Measurements from ENCODE around the gene ATG10.
"Not testable (repeated sequence)": the region's sequence is repeated elsewhere in the genome, so short reads cannot be mapped to it uniquely, and the experiment has no call there.

ATG10 gene

DNA sequence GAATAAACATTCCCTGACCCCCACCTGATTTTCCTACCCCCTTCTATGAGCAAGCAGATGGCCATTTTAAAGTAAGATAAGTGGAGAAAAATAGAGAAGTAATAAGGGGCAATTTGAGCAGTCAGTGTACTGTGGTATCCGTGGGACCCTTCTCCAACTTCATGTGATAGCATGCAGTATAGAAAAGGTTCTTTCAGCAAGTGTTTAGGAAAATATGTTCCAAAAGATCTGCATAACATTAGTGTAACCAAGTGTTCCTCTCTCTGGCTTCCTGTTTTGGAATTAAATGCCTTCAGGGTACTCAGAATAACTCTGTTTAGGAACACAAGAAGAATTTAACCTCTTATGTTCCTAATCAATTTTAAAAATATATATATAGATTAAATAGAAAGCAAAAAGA lies 134.9 kb downstream of the ATG10 start:
- H3K27ac Mint-ChIP-seq, result peak overlapping the region; percentile 23 to 65 (median 52)
- H3K4me1 Mint-ChIP-seq, result peaks cover 16% of the 10 kb centered on the region
- H3K36me3 Mint-ChIP-seq (ENCODE audit: low read depth), result no peaks in the 10 kb centered on the region
- TF ChIP-seq, protein P1, sequence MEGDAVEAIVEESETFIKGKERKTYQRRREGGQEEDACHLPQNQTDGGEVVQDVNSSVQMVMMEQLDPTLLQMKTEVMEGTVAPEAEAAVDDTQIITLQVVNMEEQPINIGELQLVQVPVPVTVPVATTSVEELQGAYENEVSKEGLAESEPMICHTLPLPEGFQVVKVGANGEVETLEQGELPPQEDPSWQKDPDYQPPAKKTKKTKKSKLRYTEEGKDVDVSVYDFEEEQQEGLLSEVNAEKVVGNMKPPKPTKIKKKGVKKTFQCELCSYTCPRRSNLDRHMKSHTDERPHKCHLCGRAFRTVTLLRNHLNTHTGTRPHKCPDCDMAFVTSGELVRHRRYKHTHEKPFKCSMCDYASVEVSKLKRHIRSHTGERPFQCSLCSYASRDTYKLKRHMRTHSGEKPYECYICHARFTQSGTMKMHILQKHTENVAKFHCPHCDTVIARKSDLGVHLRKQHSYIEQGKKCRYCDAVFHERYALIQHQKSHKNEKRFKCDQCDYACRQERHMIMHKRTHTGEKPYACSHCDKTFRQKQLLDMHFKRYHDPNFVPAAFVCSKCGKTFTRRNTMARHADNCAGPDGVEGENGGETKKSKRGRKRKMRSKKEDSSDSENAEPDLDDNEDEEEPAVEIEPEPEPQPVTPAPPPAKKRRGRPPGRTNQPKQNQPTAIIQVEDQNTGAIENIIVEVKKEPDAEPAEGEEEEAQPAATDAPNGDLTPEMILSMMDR (IDR thresholded peaks at IDR 0.05; ENCODE audit: unreplicated experiment in 3 of 3), result no peak
- H3K27me3 Mint-ChIP-seq (ENCODE audit: low read depth), result no peaks in the 10 kb centered on the region
- H3K9me3 Mint-ChIP-seq, result no peaks in the 10 kb centered on the region
- no peak overlapping the region for H3K4me3 Mint-ChIP-seq

DNA sequence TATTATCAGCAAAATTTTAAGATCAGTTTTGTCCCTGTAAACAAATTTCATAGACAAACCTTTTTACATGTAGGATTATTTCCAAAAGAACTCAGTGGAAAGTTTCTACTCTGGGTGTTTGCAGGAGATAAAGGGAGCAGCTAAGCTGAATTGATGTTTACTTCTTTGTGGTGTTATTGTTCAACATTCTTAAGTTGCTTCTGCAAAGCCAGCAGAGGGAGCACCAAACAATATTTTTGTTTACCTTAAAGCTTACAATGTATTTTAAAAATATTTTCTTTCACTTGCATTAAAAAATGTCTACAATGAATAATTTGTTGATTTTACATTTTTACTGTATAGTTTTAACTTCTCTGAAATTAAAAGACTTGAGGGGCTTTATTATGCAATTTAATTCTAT lies 135.4 kb downstream of the ATG10 start:
- Mint-ChIP-seq H3K36me3 (ENCODE audit: low read depth) (no peaks in the 10 kb centered on the region), H3K27ac (peak overlapping the region in 2 of 3 experiments; percentile 46 to 52), H3K4me3 (no peak overlapping the region), H3K27me3 (ENCODE audit: low read depth) (no peaks in the 10 kb centered on the region), H3K9me3 (no peaks in the 10 kb centered on the region), H3K4me1 (peaks cover 16% of the 10 kb centered on the region)
- TF ChIP-seq, protein P1 (IDR thresholded peaks at IDR 0.05; ENCODE audit: unreplicated experiment in 3 of 3), result peak; percentile 45 to 53 (median 47)

DNA sequence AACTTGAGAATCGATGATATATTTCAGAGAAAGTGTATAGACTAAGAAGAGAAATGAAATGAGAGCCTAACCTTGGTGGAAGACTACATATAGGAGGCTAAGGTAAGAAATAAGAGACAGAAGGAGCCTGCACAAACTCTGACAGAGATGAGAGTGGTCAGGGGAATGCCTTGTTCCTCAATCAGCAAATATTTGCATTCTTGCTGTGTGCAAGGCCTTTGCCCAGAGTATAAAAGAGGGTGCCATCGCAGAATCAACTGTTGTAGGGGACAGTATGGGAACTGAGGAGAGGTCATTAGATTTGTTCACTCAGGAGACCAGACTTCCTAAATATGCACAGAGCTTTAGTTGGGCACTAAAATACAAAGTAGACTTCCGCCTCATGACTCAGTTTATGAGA lies 137.2 kb downstream of the ATG10 start:
- H3K4me3 Mint-ChIP-seq, result no peak overlapping the region
- H3K9me3 Mint-ChIP-seq, result no peaks in the 10 kb centered on the region
- H3K27ac Mint-ChIP-seq, result no peak overlapping the region
- H3K4me1 Mint-ChIP-seq, result peaks cover 16% of the 10 kb centered on the region
- TF ChIP-seq, protein P1 (IDR thresholded peaks at IDR 0.05; ENCODE audit: unreplicated experiment in 3 of 3), result no peak
- H3K27me3 Mint-ChIP-seq (ENCODE audit: low read depth), result no peaks in the 10 kb centered on the region
- no peaks in the 10 kb centered on the region for H3K36me3 Mint-ChIP-seq (ENCODE audit: low read depth)

DNA sequence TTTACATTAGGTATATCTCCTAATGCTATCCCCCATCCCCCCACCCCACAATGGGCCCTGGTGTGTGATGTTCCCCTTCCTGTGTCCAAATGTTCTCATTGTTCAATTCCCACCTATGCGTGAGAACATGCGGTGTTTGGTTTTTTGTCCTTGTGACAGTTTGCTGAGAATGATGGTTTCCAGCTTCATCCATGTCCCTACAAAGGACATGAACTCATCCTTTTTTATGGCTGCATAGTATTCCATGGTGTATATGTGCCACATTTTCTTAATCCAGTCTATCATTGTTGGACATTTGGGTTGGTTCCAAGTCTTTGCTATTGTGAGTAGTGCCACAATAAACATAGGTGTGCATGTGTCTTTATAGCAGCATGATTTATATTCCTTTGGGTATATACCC lies 138.1 kb downstream of the ATG10 start:
- H3K4me3 Mint-ChIP-seq; H3K27me3 Mint-ChIP-seq (ENCODE audit: low read depth); H3K36me3 Mint-ChIP-seq (ENCODE audit: low read depth); H3K9me3 Mint-ChIP-seq; H3K27ac Mint-ChIP-seq: not testable (repeated sequence)
- H3K4me1 Mint-ChIP-seq, result peaks cover 16% of the 10 kb centered on the region

DNA sequence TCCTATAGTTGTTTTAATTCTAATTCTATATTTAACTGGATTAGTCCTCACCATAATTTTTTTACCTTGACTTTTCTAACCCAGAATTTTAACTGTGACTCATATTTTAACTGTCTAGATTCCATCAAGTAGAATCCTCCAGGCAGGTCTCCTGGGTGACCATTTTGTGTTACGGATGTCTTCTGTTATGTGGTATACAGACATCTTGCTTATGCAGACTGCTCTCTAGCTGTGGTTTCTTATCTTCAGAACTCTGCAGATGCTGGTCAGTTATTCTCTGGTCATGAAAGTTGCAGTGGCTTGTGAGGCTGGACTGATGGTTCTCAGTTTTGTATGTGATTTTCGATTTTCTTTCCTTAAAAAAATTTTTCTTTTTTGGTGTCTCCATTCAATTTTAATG lies 139.4 kb downstream of the ATG10 start:
- no peak overlapping the region for H3K27ac Mint-ChIP-seq
- H3K9me3 Mint-ChIP-seq, result no peaks in the 10 kb centered on the region
- H3K27me3 Mint-ChIP-seq (ENCODE audit: low read depth), result no peaks in the 10 kb centered on the region
- H3K4me3 Mint-ChIP-seq, result no peak overlapping the region
- no peaks in the 10 kb centered on the region for H3K36me3 Mint-ChIP-seq (ENCODE audit: low read depth)
- TF ChIP-seq, protein P1 (IDR thresholded peaks at IDR 0.05; ENCODE audit: unreplicated experiment in 3 of 3), result no peak
- peaks cover 15% of the 10 kb centered on the region for H3K4me1 Mint-ChIP-seq

DNA sequence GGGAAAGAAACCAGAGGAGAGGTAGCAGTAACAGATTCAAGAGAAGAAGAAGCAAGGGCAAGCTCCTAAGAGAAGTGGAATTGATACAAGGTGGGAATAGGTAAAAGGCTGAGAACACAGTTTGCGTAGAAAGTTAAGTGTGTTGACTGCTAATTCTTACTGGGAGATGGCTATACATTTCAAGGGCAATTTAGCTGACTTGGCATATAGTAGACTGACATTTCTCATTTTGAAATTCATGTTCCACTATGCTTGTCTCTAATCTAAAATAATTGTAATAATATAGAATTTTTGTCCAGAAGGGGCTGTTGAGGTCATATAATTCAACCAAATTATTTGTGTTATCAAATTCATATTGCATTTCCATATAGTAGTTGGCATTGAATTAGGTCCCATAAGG lies 144.0 kb downstream of the ATG10 start:
- Mint-ChIP-seq H3K27me3 (ENCODE audit: low read depth) (no peaks in the 10 kb centered on the region), H3K27ac (no peak overlapping the region), H3K36me3 (ENCODE audit: low read depth) (no peaks in the 10 kb centered on the region), H3K9me3 (no peaks in the 10 kb centered on the region), H3K4me3 (no peak overlapping the region), H3K4me1 (no peaks in the 10 kb centered on the region)
- TF ChIP-seq, protein P1 (IDR thresholded peaks at IDR 0.05; ENCODE audit: unreplicated experiment in 3 of 3), result no peak
